Activated CD8-positive, alpha-beta memory T cell treated with anti-CD3 and anti-CD28 coated beads for 36 hours (primary cell): ENCODE results near the gene ECHDC1. TPM values are rescaled to one million over a fixed set of nuclear protein-coding genes. Genes with fewer than 3 reads are reported as not detected.
"Not testable (repeated sequence)": the region's sequence is repeated elsewhere in the genome, so short reads cannot be mapped to it uniquely, and the experiment has no call there.

Experiments used
- CTCF ChIA-PET: fragments of 350-600 bp; sonication (Branson Sonifier 250); formaldehyde crosslinking; loops from one replicate; lab custom pipeline; 2021; ENCODE audit warnings: antibody characterized with exemption; lab: Charles Lee
- POLR2A ChIA-PET: fragments of 350-600 bp; sonication (Branson Sonifier 250); formaldehyde crosslinking; loops from one replicate; lab custom pipeline; 2021; ENCODE audit warnings: antibody characterized with exemption; lab: Charles Lee
- total RNA-seq, 2 experiments: library from RNA; stranded (reverse); gene quantifications; one replicate each; pipeline ENCODE4 v1.2.3, GENCODE V29; 2021

The ECHDC1 gene
- 10 to 100 TPM; 69.5 to 72.9 TPM for total RNA-seq

GRCh38 chr6:127342946-127343808 lies at the start of gene ECHDC1:
TSS of gene ECHDC1 (minus strand) at chr6:127343609. CDS start at chr6:127331028, 12,581 bp downstream.
- POLR2A ChIA-PET = interaction anchor here (0.7 to 1.6 kb wide), 2 partner anchors 77 to 1526 kb away, joined by 3 to 8 read pairs; partner anchors contain the start of gene RNF146
- CTCF ChIA-PET = no interaction called here

- POLR2A ChIA-PET = no interaction called here
Observed at GRCh38 chr6:127392301-127392700, 48.9 kb upstream of the ECHDC1 start.

GRCh38 chr6:127391094-127391953 lies 47.9 kb upstream of the ECHDC1 start:
- ChIA-PET POLR2A (no interaction called here), CTCF (no interaction called here)

More at GRCh38 chr6:127392301-127392700, 48.9 kb upstream of the ECHDC1 start:
- CTCF ChIA-PET = no interaction called here

GRCh38 chr6:127389706-127390105 lies 46.3 kb upstream of the ECHDC1 start:
- CTCF ChIA-PET = interaction anchor here (0.6 kb wide), 1 partner anchor 123 kb away, joined by 3 read pairs; the partner anchor contains the start of gene RNF146
- POLR2A ChIA-PET = no interaction called here

GRCh38 chr6:127385668-127386430 lies 42.4 kb upstream of the ECHDC1 start:
- POLR2A ChIA-PET = no interaction called here
- CTCF ChIA-PET = no interaction called here

- POLR2A ChIA-PET, CTCF ChIA-PET: not testable (repeated sequence)
Observed at GRCh38 chr6:127384848-127385247, 41.4 kb upstream of the ECHDC1 start.

- ChIA-PET CTCF (no interaction called here), POLR2A (no interaction called here)
Observed at GRCh38 chr6:127383988-127384387, 40.6 kb upstream of the ECHDC1 start.

- POLR2A ChIA-PET = interaction anchor here (0.5 kb wide), 1 partner anchor 571 kb away, joined by 4 read pairs; no protein-coding TSS in a partner anchor
- CTCF ChIA-PET = no interaction called here
Observed at GRCh38 chr6:127382413-127382812, 39.0 kb upstream of the ECHDC1 start.

GRCh38 chr6:127381384-127381783 lies 38.0 kb upstream of the ECHDC1 start:
- ChIA-PET CTCF (no interaction called here), POLR2A (no interaction called here)

- ChIA-PET POLR2A (no interaction called here), CTCF (no interaction called here)
Observed at GRCh38 chr6:127376685-127377084, 33.3 kb upstream of the ECHDC1 start.

- CTCF ChIA-PET = no interaction called here
- POLR2A ChIA-PET = no interaction called here
Observed at GRCh38 chr6:127367023-127367375, 23.6 kb upstream of the ECHDC1 start.

- ChIA-PET CTCF (no interaction called here), POLR2A (no interaction called here)
Observed at GRCh38 chr6:127366282-127367022, 23.0 kb upstream of the ECHDC1 start.

- CTCF ChIA-PET = no interaction called here
- POLR2A ChIA-PET = no interaction called here
Observed at GRCh38 chr6:127365874-127366273, 22.5 kb upstream of the ECHDC1 start.

GRCh38 chr6:127352524-127352923 lies 9.1 kb upstream of the ECHDC1 start:
- ChIA-PET CTCF (no interaction called here), POLR2A (no interaction called here)

GRCh38 chr6:127349980-127350379 lies 6.6 kb upstream of the ECHDC1 start:
- ChIA-PET CTCF (no interaction called here), POLR2A (no interaction called here)

- CTCF ChIA-PET = no interaction called here
- POLR2A ChIA-PET = no interaction called here
Observed at GRCh38 chr6:127348028-127348661, 4.7 kb upstream of the ECHDC1 start.

GRCh38 chr6:127347178-127347577 lies 3.8 kb upstream of the ECHDC1 start:
- POLR2A ChIA-PET = no interaction called here
- CTCF ChIA-PET = no interaction called here

- ChIA-PET CTCF (no interaction called here), POLR2A (no interaction called here)
Observed at GRCh38 chr6:127345521-127345920, 2.1 kb upstream of the ECHDC1 start.
